Muscle layer of duodenum (tissue), 2 donors: Measurements from ENCODE around the gene ZNF609.
A peak's percentile ranks its signal among the peaks of the same experiment; 100 is the strongest.

Experiments used
- H3K27ac ChIP-seq: one replicate; pipeline ENCODE4 v1.7.0; 2013; ENCODE audit warnings: mild to moderate bottlenecking, low read length
- H3K27me3 ChIP-seq: one replicate; pipeline ENCODE4 v1.7.0; 2013; ENCODE audit warnings: low read depth, mild to moderate bottlenecking, control low read depth, low read length
- H3K36me3 ChIP-seq, 2 donors: one replicate each; pipeline ENCODE4 v1.7.0; 2013; ENCODE audit warnings: low read length in 2 of 2, control low read depth in 1 of 2, mild to moderate bottlenecking in 1 of 2; ENCODE audit not compliant: insufficient read depth in 2 of 2, control insufficient read depth in 1 of 2
- H3K4me1 ChIP-seq, 2 donors: one replicate each; pipeline ENCODE4 v1.7.0; 2013; ENCODE audit warnings: low read length in 2 of 2, mild to moderate bottlenecking in 2 of 2, control low read depth in 1 of 2, moderate library complexity in 1 of 2; ENCODE audit not compliant: insufficient read depth in 2 of 2, control insufficient read depth in 1 of 2
- H3K4me3 ChIP-seq, 2 donors: one replicate each; pipeline ENCODE4 v1.7.0; 2013; ENCODE audit warnings: low read length in 2 of 2, low read depth in 1 of 2, mild to moderate bottlenecking in 1 of 2
- H3K9me3 ChIP-seq, 2 donors: one replicate each; pipeline ENCODE4 v1.7.0; 2013; ENCODE audit warnings: low read length in 2 of 2, control low read depth in 1 of 2, mild to moderate bottlenecking in 1 of 2; ENCODE audit not compliant: control insufficient read depth in 1 of 2
- donor health status: healthy.

The ZNF609 gene

GRCh38 chr15:64691896-64692565 is 231.7 kb downstream of the ZNF609 start:
- Histone ChIP-seq H3K27me3 (no peaks in the 10 kb centered on the region), H3K9me3 (no peaks in the 10 kb centered on the region), H3K27ac (peak overlapping the region; percentile 57), H3K4me3 (no peak overlapping the region), H3K36me3 (peaks cover 30 to 37% of the 10 kb centered on the region in 2 donors), H3K4me1 (peaks cover 7 to 89% of the 10 kb centered on the region in 2 donors)

- Histone ChIP-seq H3K4me1 (peaks cover 7 to 89% of the 10 kb centered on the region in 2 donors), H3K27me3 (no peaks in the 10 kb centered on the region), H3K36me3 (peaks cover 19 to 28% of the 10 kb centered on the region in 2 donors), H3K9me3 (no peaks in the 10 kb centered on the region), H3K27ac (peak overlapping the region; percentile 83), H3K4me3 (no peak overlapping the region)
These were observed 232.8 kb downstream of the ZNF609 start for GRCh38 chr15:64693134-64693533.

GRCh38 chr15:64694816-64695215 is 234.4 kb downstream of the ZNF609 start:
- H3K4me1 ChIP-seq: peaks cover 18 to 98% of the 10 kb centered on the region in 2 donors
- H3K4me3 ChIP-seq: no peak overlapping the region
- H3K27ac ChIP-seq: peak overlapping the region; percentile 17
- no peaks in the 10 kb centered on the region for H3K27me3 ChIP-seq
- peaks cover 3 to 16% of the 10 kb centered on the region in 2 donors for H3K36me3 ChIP-seq
- no peaks in the 10 kb centered on the region for H3K9me3 ChIP-seq

GRCh38 chr15:64695561-64695992 is 235.2 kb downstream of the ZNF609 start:
- Histone ChIP-seq H3K4me1 (peaks cover 25 to 98% of the 10 kb centered on the region in 2 donors), H3K27ac (peak overlapping the region; percentile 17), H3K9me3 (no peaks in the 10 kb centered on the region), H3K4me3 (no peak overlapping the region), H3K27me3 (no peaks in the 10 kb centered on the region), H3K36me3 (peaks cover 0 to 8% of the 10 kb centered on the region in 2 donors)

- H3K27ac ChIP-seq: no peak overlapping the region
- H3K27me3 ChIP-seq: no peaks in the 10 kb centered on the region
- H3K36me3 ChIP-seq: no peaks in the 10 kb centered on the region
- H3K9me3 ChIP-seq: no peaks in the 10 kb centered on the region
- no peak overlapping the region for H3K4me3 ChIP-seq
- H3K4me1 ChIP-seq: peaks cover 33 to 98% of the 10 kb centered on the region in 2 donors
These were observed 236.1 kb downstream of the ZNF609 start for GRCh38 chr15:64696481-64696880.

GRCh38 chr15:64697911-64698369 is 237.6 kb downstream of the ZNF609 start:
- Histone ChIP-seq H3K27ac (peak overlapping the region; percentile 2), H3K4me1 (peaks cover 38 to 93% of the 10 kb centered on the region in 2 donors), H3K4me3 (no peak overlapping the region)

GRCh38 chr15:64698823-64699222 is 238.4 kb downstream of the ZNF609 start:
- no peaks in the 10 kb centered on the region for H3K27me3 ChIP-seq
- H3K4me1 ChIP-seq: peaks cover 36 to 91% of the 10 kb centered on the region in 2 donors
- peak overlapping the region; percentile 67 for H3K27ac ChIP-seq
- H3K4me3 ChIP-seq: peak overlapping the region; percentile 31 to 81
- no peaks in the 10 kb centered on the region for H3K9me3 ChIP-seq
- H3K36me3 ChIP-seq: no peaks in the 10 kb centered on the region

More at GRCh38 chr15:64697911-64698369, 237.6 kb downstream of the ZNF609 start:
- Histone ChIP-seq H3K9me3 (no peaks in the 10 kb centered on the region), H3K27me3 (no peaks in the 10 kb centered on the region), H3K36me3 (no peaks in the 10 kb centered on the region)

- H3K27ac ChIP-seq: peak overlapping the region; percentile 67
- peaks cover 36 to 82% of the 10 kb centered on the region in 2 donors for H3K4me1 ChIP-seq
- H3K36me3 ChIP-seq: no peaks in the 10 kb centered on the region
- H3K9me3 ChIP-seq: no peaks in the 10 kb centered on the region
- peak overlapping the region; percentile 81 to 84 for H3K4me3 ChIP-seq
- no peaks in the 10 kb centered on the region for H3K27me3 ChIP-seq
These were observed 239.5 kb downstream of the ZNF609 start for GRCh38 chr15:64699751-64700388.

- peak overlapping the region; percentile 80 for H3K27ac ChIP-seq
- no peaks in the 10 kb centered on the region for H3K27me3 ChIP-seq
- no peaks in the 10 kb centered on the region for H3K36me3 ChIP-seq
- H3K9me3 ChIP-seq: no peaks in the 10 kb centered on the region
- H3K4me3 ChIP-seq: peak overlapping the region; percentile 81 to 84
- peaks cover 36 to 70% of the 10 kb centered on the region in 2 donors for H3K4me1 ChIP-seq
These were observed 240.7 kb downstream of the ZNF609 start for GRCh38 chr15:64701051-64701450.

GRCh38 chr15:64701482-64702184 is 241.3 kb downstream of the ZNF609 start:
- Histone ChIP-seq H3K27me3 (no peaks in the 10 kb centered on the region), H3K36me3 (no peaks in the 10 kb centered on the region), H3K9me3 (no peaks in the 10 kb centered on the region), H3K4me3 (peak overlapping the region; percentile 81 to 84), H3K27ac (peak overlapping the region; percentile 80), H3K4me1 (peaks cover 36 to 65% of the 10 kb centered on the region in 2 donors)
